22Rv1 (cell line): ENCODE results near the gene AHSA1.

Source experiments
- H3K27ac ChIP-seq: fragments of 450-650 bp; 2 replicates; pipeline ENCODE4 v1.5.1; 2017
- ZFX ChIP-seq: fragments of 450-650 bp; IDR thresholded peaks from 2 replicates; pipeline ENCODE4 v1.6.1; 2017; ENCODE audit warnings: antibody characterized with exemption, borderline replicate concordance
- TF ChIP-seq, protein P1 (sequence below): fragments of 450-650 bp; IDR thresholded peaks from 2 replicates; pipeline ENCODE4 v1.5.1; 2017; ENCODE audit warnings: mild to moderate bottlenecking

The AHSA1 gene

GRCh38 chr14:77426396-77426795, 31.5 kb upstream of the AHSA1 start:
- H3K27ac ChIP-seq, result no peak overlapping the region
- no peak for TF ChIP-seq ZFX
- TF ChIP-seq, protein P1, sequence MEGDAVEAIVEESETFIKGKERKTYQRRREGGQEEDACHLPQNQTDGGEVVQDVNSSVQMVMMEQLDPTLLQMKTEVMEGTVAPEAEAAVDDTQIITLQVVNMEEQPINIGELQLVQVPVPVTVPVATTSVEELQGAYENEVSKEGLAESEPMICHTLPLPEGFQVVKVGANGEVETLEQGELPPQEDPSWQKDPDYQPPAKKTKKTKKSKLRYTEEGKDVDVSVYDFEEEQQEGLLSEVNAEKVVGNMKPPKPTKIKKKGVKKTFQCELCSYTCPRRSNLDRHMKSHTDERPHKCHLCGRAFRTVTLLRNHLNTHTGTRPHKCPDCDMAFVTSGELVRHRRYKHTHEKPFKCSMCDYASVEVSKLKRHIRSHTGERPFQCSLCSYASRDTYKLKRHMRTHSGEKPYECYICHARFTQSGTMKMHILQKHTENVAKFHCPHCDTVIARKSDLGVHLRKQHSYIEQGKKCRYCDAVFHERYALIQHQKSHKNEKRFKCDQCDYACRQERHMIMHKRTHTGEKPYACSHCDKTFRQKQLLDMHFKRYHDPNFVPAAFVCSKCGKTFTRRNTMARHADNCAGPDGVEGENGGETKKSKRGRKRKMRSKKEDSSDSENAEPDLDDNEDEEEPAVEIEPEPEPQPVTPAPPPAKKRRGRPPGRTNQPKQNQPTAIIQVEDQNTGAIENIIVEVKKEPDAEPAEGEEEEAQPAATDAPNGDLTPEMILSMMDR, result no peak

- no peak overlapping the region for H3K27ac ChIP-seq
- TF ChIP-seq, protein P1, result no peak
- no peak for TF ChIP-seq ZFX
Observed at GRCh38 chr14:77436042-77436441, 21.9 kb upstream of the AHSA1 start.

DNA sequence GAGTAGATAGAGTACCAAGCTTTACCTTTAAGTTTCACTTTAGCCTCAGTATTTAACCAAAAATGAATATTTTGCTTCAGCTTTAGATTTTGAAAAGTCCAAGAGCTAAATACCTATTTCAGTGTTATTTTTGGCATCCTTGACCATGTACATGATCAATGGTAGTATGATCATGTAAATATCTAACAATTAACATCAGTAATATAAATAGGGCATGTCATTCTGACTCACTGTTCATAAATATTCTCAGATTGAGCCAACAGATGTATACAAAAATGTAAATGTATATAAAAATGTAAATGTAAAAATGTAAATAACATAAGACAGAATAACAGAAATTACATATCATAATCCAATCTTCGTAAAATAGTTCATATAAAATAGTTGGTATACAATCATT, 19.3 kb upstream of the AHSA1 start:
- TF ChIP-seq ZFX, result no peak
- TF ChIP-seq, protein P1, result no peak
- no peak overlapping the region for H3K27ac ChIP-seq

DNA sequence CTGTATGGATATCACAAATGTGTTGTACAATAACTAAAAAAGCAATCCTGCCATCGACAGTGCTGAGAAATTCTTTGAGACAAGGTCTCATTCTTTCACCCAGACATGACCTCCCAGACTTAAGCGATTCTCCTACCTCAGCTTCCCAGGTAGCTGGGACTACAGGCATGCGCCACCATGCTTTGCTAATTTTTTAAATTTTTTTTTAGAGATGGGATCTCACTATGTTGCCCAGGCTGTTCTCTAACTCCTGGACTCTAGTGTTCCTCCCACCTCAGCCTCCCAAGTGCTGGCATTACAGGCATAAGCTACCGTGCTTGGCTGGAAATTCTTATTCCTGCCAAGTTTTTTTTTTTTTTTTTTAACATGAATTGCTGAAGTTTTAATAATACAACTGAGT, 18.0 kb upstream of the AHSA1 start:
- TF ChIP-seq, protein P1, result no peak
- TF ChIP-seq ZFX, result no peak
- no peak overlapping the region for H3K27ac ChIP-seq

GRCh38 chr14:77442196-77442595, 15.7 kb upstream of the AHSA1 start:
- H3K27ac ChIP-seq, result no peak overlapping the region
- TF ChIP-seq, protein P1, result no peak

DNA sequence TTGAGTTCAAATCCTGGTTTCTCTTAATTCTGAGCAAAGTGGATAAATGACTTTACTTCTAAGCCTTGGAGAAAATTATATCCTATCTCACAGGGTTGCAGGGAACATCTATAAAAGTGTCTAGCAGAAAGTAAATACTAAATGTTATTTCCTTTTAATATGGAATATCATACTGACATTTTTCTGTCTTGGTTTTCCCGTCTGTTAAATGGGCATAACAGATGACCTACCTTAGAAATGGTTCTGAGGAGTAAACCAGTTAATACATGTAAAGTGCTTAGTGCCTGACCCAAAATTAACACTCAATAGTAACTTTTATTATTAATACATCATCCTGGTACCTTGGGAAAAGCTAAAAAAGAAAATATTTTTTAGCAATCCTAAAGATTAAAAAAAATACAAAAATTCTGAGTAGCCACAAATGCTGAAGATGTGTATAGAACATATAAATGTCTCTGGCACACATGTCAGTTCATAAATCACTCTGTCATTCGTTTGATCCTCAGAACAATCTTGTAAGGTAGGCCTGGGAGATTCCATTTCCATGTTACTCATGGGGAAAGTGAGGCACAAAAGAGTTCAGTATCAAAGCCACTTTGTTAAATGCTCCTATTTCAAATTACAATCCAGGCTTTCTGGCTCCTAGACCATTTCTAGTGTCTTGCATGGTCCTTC, 1.8 kb upstream of the AHSA1 start:
- H3K27ac ChIP-seq, result no peak overlapping the region
- no peak for TF ChIP-seq ZFX

DNA sequence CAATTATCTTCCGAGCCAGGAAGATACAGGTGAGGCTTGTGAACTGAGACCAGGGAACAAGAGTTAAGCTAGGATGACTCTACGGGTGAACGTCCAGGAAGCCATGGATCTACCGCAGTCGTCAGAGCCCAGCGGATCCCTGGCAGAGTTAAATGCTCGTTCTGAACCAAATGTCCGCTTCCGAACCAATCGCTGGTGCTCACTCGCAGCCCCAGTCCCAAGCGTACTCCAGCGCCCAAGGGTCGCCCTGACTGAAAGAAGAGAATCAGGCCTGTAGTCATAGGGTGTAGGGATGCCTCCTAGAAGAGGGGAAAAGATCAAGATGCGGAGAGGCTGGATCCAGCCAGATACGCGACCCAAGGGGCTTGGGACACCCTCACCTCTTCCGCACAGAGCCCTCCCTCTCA, 775 bp upstream of the AHSA1 start:
- H3K27ac ChIP-seq, result peak overlapping the region; percentile 84
- TF ChIP-seq, protein P1, result no peak
- no peak for TF ChIP-seq ZFX

DNA sequence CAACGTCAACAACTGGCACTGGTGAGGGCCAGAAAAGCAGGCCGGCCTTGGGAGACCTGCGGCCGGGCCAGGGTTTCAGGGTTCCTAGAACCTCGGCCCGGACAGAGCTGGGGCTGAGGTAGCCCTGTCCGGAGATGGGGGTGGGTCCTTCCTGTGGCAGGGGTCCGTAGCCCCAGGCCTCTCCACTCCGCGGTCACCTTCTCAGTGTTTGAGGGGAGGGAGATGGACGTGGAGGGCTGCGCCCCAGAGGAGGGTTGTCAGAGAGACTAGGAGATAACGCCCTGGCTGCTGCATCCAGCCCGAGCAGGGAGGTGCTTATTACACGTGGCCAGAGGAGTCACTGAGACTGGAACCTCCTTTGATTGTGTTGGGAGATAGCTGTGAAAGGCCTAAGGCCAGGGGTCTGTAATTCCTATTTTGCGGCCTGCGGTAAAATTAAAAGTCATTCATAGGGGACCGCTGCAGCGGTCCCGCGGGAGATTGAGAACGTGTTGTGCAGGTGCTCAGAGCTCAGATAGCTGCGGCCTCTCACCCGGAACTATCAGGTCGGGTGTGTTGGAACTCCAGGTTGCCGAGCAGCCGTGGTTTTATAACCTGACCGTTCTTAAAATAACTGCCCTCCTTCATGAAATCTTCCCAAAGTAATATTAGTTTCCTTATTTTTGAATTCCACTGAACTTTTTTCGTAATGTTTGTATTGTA, 507 bp downstream of the AHSA1 start:
- H3K27ac ChIP-seq, result peak overlapping the region; percentile 84
- TF ChIP-seq, protein P1, result no peak
- TF ChIP-seq ZFX, result no peak
